Measurements from ENCODE around the gene TASP1. TPM values are rescaled to one million over a fixed set of nuclear protein-coding genes. Genes with fewer than 3 reads are reported as not detected.
"Not testable (repeated sequence)": the region's sequence is repeated elsewhere in the genome, so short reads cannot be mapped to it uniquely, and the experiment has no call there.

Gene TASP1
- total RNA-seq, 1 donor from 2014 or later, result 5.5 TPM

DNA sequence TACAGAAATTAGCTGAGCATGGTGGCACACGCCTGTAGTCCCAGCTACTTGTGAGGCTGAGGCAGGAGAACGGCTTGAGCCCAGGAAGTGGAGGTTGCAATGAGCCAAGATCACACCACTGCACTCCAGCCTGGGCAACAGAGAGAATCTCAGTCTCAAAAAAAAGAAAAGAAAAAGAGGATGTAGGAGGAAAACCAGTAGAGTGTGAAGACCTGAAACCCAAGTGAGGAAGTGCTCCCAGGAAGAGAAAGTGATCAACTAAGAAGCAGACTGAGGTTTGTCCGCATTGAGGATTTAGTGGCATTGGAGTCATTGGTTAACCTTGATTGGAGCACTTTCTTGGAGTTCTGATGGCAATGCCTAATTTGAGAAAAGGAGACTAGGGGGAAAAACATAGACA lies 20.6 kb upstream of the TASP1 start:
- H3K36me3 ChIP-seq, result no peaks in the 10 kb centered on the region

GRCh38 chr20:13658060-13658459 lies 19.3 kb upstream of the TASP1 start:
- H3K27ac ChIP-seq (replicated peaks); H3K36me3 ChIP-seq; DNase-seq; H3K4me1 ChIP-seq; H3K4me3 ChIP-seq; intact Hi-C loops (cut with micrococcal nuclease); H3K9me3 ChIP-seq (replicated peaks): not testable (repeated sequence)
- peaks cover 13% of the 10 kb centered on the region for H3K27me3 ChIP-seq (ENCODE audit: low read depth)

More for the DNA sequence above, 20.6 kb upstream of the TASP1 start:
- DNase-seq, result no peak
- H3K4me3 ChIP-seq, result no peak overlapping the region
- H3K27ac ChIP-seq (replicated peaks), result no peak overlapping the region
- peaks cover 17% of the 10 kb centered on the region for H3K27me3 ChIP-seq (ENCODE audit: low read depth)
- intact Hi-C loops (cut with micrococcal nuclease), result no loop called here
- H3K9me3 ChIP-seq (replicated peaks), result no peaks in the 10 kb centered on the region
- no peak for TF ChIP-seq CTCF (IDR thresholded peaks at IDR 0.05; ENCODE audit: borderline replicate concordance)
- H3K4me1 ChIP-seq, result no peaks in the 10 kb centered on the region

DNA sequence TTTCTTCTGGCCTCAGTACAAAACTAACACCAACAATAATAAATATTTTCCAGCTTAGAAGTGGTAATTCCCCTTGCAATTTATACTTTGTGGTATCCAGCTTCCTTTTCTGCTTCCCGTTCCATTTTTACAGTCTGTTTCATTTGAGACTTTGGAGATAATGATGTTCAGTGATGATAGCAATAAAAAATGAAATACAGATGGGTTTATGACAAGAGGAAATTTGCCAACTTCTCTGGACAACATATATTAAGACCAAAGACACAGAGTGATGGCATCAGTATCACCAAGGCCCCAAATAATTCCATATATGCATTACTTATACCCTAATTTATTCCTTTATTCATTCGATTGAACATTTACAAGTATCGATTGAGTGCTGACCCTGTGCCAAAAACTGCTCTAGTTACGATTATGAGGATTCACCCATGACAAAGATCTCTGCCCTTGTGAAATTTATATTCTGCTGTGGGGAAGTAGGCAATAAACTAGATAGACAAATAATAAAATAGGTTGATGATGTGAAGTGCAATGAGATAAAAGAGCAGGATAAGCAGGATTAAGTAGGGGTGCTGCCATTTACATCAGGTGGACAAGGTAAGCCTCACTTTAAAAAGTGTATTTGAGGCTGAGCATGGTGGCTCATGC lies 18.1 kb upstream of the TASP1 start:
- H3K27me3 ChIP-seq (ENCODE audit: low read depth), result peaks cover 24% of the 10 kb centered on the region
- no peaks in the 10 kb centered on the region for H3K36me3 ChIP-seq
- no peaks in the 10 kb centered on the region for H3K4me1 ChIP-seq
- no peak for TF ChIP-seq CTCF (IDR thresholded peaks at IDR 0.05; ENCODE audit: borderline replicate concordance)
- no peaks in the 10 kb centered on the region for H3K9me3 ChIP-seq (replicated peaks)
- DNase-seq, result no peak
- H3K4me3 ChIP-seq, result no peak overlapping the region
- intact Hi-C loops (cut with micrococcal nuclease), result no loop called here
- H3K27ac ChIP-seq (replicated peaks), result no peak overlapping the region

DNA sequence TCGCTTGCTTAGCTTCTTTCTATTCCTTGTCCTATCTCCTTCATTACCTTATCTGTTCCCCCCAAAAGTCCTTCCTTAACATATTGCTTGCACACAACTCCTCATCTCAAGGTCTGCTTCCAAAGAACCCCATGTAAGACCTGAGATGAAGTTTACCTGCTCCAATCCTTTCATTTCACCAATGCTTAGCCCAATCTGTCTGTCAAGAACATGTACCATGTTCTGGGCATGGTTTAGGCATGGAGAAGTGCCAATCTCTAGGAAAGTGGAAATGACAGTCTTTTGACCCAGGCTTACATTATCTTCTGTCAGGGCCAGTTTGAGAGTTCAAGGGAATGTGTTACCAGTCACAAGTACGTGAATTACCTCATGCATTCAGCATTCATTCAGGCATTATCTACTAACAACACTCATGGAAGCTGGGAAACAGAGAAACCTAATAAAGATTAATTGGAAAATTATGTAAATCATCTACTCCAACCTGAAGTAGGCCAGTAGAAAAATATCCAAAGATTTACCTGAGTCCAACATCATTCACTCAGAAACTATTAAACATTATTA lies 15.8 kb upstream of the TASP1 start:
- no peaks in the 10 kb centered on the region for H3K36me3 ChIP-seq
- no peaks in the 10 kb centered on the region for H3K9me3 ChIP-seq (replicated peaks)
- peaks cover 28% of the 10 kb centered on the region for H3K27me3 ChIP-seq (ENCODE audit: low read depth)
- peaks cover 5% of the 10 kb centered on the region for H3K4me1 ChIP-seq
- DNase-seq, result no peak
- H3K27ac ChIP-seq (replicated peaks), result no peak overlapping the region
- H3K4me3 ChIP-seq, result no peak overlapping the region
- no peak for TF ChIP-seq CTCF (IDR thresholded peaks at IDR 0.05; ENCODE audit: borderline replicate concordance)
- intact Hi-C loops (cut with micrococcal nuclease), result no loop called here

- H3K27ac ChIP-seq (replicated peaks), result no peak overlapping the region
- H3K9me3 ChIP-seq (replicated peaks), result no peaks in the 10 kb centered on the region
- TF ChIP-seq CTCF (IDR thresholded peaks at IDR 0.05; ENCODE audit: borderline replicate concordance), result no peak
- peaks cover 12% of the 10 kb centered on the region for H3K4me1 ChIP-seq
- no peak overlapping the region for H3K4me3 ChIP-seq
- no peaks in the 10 kb centered on the region for H3K36me3 ChIP-seq
- intact Hi-C loops (cut with micrococcal nuclease), result no loop called here
- peaks cover 47% of the 10 kb centered on the region for H3K27me3 ChIP-seq (ENCODE audit: low read depth)
- DNase-seq, result no peak
These were observed 11.7 kb upstream of the TASP1 start for GRCh38 chr20:13650474-13650873.
